HepG2 (cell line): Measurements from ENCODE around the gene STAT6. TPM values are rescaled to one million over a fixed set of nuclear protein-coding genes. Genes with fewer than 3 reads are reported as not detected.
A peak's percentile ranks its signal among the peaks of the same experiment; 100 is the strongest.

ENCODE experiments used
- ATAD3A ChIP-seq: sonication (generic); formaldehyde crosslinking; IDR thresholded peaks from 2 replicates; pipeline ENCODE4 v1.4.0; 2020; ENCODE audit warnings: missing genetic modification reagents
- ELF3 ChIP-seq: IDR thresholded peaks from 2 replicates; pipeline ENCODE4 v1.6.1; 2016; ENCODE audit warnings: missing genetic modification reagents, missing compliant biosample characterization
- FOXP1 ChIP-seq, 2 experiments: fragments of 450-650 bp in 1 of 2; IDR thresholded peaks; 2 replicates each; pipeline ENCODE4 v1.6.1; 2017 to 2018; ENCODE audit warnings: antibody characterized with exemption in 1 of 2
- GABPA ChIP-seq, 2 experiments: IDR thresholded peaks; 2 replicates each; pipeline ENCODE4 v1.6.1; 2011 to 2016; ENCODE audit warnings: low read depth in 2 of 2, low read length in 1 of 2, missing biosample characterization in 1 of 2, missing genetic modification characterization in 1 of 2
- GATAD2A ChIP-seq: IDR thresholded peaks from 2 replicates; pipeline ENCODE4 v1.6.1; 2016
- HDAC2 ChIP-seq: sonication (generic); formaldehyde crosslinking; IDR thresholded peaks from 2 replicates; pipeline ENCODE4 v1.4.0; 2020; ENCODE audit warnings: missing genetic modification reagents
- HMG20A ChIP-seq: IDR thresholded peaks from 2 replicates; pipeline ENCODE4 v1.6.1; 2016; ENCODE audit warnings: borderline replicate concordance
- KAT2B ChIP-seq: fragments of 150-350 bp; IDR thresholded peaks from 2 replicates; pipeline ENCODE4 v1.6.1; 2014; ENCODE audit warnings: low read depth, low read length, borderline replicate concordance
- NR2C2 ChIP-seq: sonication (generic); formaldehyde crosslinking; IDR thresholded peaks from 2 replicates; pipeline ENCODE4 v1.4.0; 2020; ENCODE audit warnings: missing genetic modification reagents, mild to moderate bottlenecking, moderate library complexity, borderline replicate concordance
- TAF1 ChIP-seq: sonication (generic); formaldehyde crosslinking; IDR thresholded peaks from 2 replicates; pipeline ENCODE4 v1.4.0; 2020; ENCODE audit warnings: missing genetic modification reagents
- TBX3 ChIP-seq: fragments of 450-650 bp; IDR thresholded peaks from 2 replicates; pipeline ENCODE4 v1.6.1; 2017; ENCODE audit warnings: antibody characterized with exemption, mild to moderate bottlenecking, inconsistent platforms, borderline replicate concordance
- TEAD2 ChIP-seq: sonication (generic); formaldehyde crosslinking; IDR thresholded peaks from 2 replicates; pipeline ENCODE4 v1.9.0; 2021; ENCODE audit warnings: missing genetic modification reagents
- ZNF501 ChIP-seq: sonication (generic); formaldehyde crosslinking; IDR thresholded peaks from 2 replicates; pipeline ENCODE4 v1.5.1; 2020; ENCODE audit warnings: mild to moderate bottlenecking, moderate library complexity, missing genetic modification reagents
- ZNF598 ChIP-seq: sonication (generic); formaldehyde crosslinking; IDR thresholded peaks from 2 replicates; pipeline ENCODE4 v1.5.1; 2020; ENCODE audit warnings: mild to moderate bottlenecking, missing genetic modification reagents, borderline replicate concordance
- ZSCAN22 ChIP-seq: sonication (generic); formaldehyde crosslinking; IDR thresholded peaks from 2 replicates; pipeline ENCODE4 v1.4.0; 2020; ENCODE audit warnings: mild to moderate bottlenecking, missing genetic modification reagents
- polyA plus RNA-seq, 8 experiments: library from polyadenylated mRNA; depleted of rRNA in 3 of 8; stranded (reverse) in 7 of 8; unstranded in 1 of 8; fragments of >200 nt; fragmentation: Illumina TruSeq in 4 of 8; extraction: Trizol in 4 of 8; gene quantifications; 2 replicates each; pipeline versions ENCODE4 v1.2.1 to v1.2.3, GENCODE V29; 2011 to 2016; ENCODE audit warnings: low read depth in 4 of 8, missing spikeins in 1 of 8, mixed read lengths in 1 of 8; ENCODE audit not compliant: insufficient read depth in 1 of 8
- total RNA-seq, 5 experiments: library from RNA; depleted of rRNA; stranded (reverse); fragments of >200 nt; fragmentation: Illumina TruSeq; extraction: Trizol; gene quantifications; 2 replicates each; pipeline ENCODE4 v1.2.3, GENCODE V29; 2016; ENCODE audit warnings: low read depth in 1 of 5
- TF ChIP-seq, protein P1 (sequence below): IDR thresholded peaks from 2 replicates; pipeline ENCODE4 v1.6.1; 2018; ENCODE audit warnings: missing genetic modification reagents, mild to moderate bottlenecking, missing compliant biosample characterization
- TF ChIP-seq, protein P2 (sequence below): sonication (generic); formaldehyde crosslinking; IDR thresholded peaks from 2 replicates; pipeline ENCODE4 v1.8.0; 2023; ENCODE audit warnings: mild to moderate bottlenecking, missing genetic modification reagents
- TF ChIP-seq, protein P3 (sequence below): sonication (generic); formaldehyde crosslinking; IDR thresholded peaks from 2 replicates; pipeline ENCODE4 v1.4.0; 2020; ENCODE audit warnings: mild to moderate bottlenecking, missing genetic modification reagents
- TF ChIP-seq, protein P4 (sequence below): sonication (generic); formaldehyde crosslinking; IDR thresholded peaks from 2 replicates; pipeline ENCODE4 v1.5.0; 2020; ENCODE audit warnings: mild to moderate bottlenecking, missing genetic modification reagents, borderline replicate concordance
- TF ChIP-seq, protein P5 (sequence below): IDR thresholded peaks from 2 replicates; pipeline ENCODE4 v1.6.1; 2016
- TF ChIP-seq, protein P6 (sequence below): sonication (generic); formaldehyde crosslinking; IDR thresholded peaks from 2 replicates; pipeline ENCODE4 v1.8.1; 2023; ENCODE audit warnings: mild to moderate bottlenecking, missing genetic modification reagents

STAT6 gene
- total and polyA plus RNA-seq, 2 of the 13 experiments (the other 11 are each of a cell fraction or from before 2014, with no cell fraction given), result 28.0 to 62.2 TPM

DNA sequence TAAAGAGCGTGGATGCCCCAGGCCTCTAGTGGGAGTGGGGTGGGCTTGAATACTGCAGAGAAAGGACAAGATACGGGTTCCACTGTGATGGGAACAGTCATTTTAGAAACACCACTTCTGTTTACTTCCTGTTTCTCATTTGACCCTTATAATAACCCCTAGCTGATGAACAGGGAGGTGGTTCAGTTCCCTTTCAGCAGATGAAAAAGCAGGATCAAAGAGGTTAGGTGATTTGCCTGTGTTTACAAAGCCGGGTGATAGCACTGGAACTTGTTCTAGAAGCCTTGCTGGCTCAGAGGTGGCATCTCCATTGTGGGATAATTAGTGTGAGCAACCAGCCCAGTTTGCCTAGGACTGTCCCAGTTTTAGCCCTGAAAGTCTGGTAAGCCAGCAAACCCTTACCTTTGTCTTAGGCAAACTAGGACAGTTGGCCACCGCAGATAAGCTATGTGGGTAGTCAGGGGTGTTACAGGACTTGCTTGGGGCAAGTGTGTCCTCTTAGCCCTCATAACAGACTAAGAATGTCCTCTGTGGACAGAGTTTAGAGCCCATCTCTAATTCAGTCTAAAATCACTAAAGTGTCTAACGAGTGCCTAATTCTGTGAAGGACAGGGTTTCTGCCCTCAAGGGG lies 43.8 kb upstream of the STAT6 start (continued):
- TF ChIP-seq, protein P1, sequence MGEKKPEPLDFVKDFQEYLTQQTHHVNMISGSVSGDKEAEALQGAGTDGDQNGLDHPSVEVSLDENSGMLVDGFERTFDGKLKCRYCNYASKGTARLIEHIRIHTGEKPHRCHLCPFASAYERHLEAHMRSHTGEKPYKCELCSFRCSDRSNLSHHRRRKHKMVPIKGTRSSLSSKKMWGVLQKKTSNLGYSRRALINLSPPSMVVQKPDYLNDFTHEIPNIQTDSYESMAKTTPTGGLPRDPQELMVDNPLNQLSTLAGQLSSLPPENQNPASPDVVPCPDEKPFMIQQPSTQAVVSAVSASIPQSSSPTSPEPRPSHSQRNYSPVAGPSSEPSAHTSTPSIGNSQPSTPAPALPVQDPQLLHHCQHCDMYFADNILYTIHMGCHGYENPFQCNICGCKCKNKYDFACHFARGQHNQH (CRISPR knock-in tag), result 0 out of 2 replicates have a peak, but pooled peaks have one; percentile 19
- TF ChIP-seq, protein P2, sequence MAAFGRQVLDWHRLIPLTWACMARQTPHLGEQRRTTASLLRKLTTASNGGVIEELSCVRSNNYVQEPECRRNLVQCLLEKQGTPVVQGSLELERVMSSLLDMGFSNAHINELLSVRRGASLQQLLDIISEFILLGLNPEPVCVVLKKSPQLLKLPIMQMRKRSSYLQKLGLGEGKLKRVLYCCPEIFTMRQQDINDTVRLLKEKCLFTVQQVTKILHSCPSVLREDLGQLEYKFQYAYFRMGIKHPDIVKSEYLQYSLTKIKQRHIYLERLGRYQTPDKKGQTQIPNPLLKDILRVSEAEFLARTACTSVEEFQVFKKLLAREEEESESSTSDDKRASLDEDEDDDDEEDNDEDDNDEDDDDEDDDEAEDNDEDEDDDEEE (CRISPR knock-in tag), result no peak
- TF ChIP-seq, protein P3, sequence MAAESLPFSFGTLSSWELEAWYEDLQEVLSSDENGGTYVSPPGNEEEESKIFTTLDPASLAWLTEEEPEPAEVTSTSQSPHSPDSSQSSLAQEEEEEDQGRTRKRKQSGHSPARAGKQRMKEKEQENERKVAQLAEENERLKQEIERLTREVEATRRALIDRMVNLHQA (CRISPR knock-in tag), result no peak
- TF ChIP-seq GABPA (IDR thresholded peaks at IDR 0.05; ENCODE audit: low read depth, low read length), result no peak
- TF ChIP-seq GABPA (CRISPR knock-in tag; IDR thresholded peaks at IDR 0.05; ENCODE audit: low read depth), result peak; percentile 58; the same call in 1 of the 2 replicates
- TF ChIP-seq KAT2B, result no peak
- peak; percentile 31; the same call in 1 of the 2 replicates for TF ChIP-seq HDAC2 (CRISPR knock-in tag)
- TF ChIP-seq TAF1 (CRISPR knock-in tag), result no peak
- TF ChIP-seq, protein P4, sequence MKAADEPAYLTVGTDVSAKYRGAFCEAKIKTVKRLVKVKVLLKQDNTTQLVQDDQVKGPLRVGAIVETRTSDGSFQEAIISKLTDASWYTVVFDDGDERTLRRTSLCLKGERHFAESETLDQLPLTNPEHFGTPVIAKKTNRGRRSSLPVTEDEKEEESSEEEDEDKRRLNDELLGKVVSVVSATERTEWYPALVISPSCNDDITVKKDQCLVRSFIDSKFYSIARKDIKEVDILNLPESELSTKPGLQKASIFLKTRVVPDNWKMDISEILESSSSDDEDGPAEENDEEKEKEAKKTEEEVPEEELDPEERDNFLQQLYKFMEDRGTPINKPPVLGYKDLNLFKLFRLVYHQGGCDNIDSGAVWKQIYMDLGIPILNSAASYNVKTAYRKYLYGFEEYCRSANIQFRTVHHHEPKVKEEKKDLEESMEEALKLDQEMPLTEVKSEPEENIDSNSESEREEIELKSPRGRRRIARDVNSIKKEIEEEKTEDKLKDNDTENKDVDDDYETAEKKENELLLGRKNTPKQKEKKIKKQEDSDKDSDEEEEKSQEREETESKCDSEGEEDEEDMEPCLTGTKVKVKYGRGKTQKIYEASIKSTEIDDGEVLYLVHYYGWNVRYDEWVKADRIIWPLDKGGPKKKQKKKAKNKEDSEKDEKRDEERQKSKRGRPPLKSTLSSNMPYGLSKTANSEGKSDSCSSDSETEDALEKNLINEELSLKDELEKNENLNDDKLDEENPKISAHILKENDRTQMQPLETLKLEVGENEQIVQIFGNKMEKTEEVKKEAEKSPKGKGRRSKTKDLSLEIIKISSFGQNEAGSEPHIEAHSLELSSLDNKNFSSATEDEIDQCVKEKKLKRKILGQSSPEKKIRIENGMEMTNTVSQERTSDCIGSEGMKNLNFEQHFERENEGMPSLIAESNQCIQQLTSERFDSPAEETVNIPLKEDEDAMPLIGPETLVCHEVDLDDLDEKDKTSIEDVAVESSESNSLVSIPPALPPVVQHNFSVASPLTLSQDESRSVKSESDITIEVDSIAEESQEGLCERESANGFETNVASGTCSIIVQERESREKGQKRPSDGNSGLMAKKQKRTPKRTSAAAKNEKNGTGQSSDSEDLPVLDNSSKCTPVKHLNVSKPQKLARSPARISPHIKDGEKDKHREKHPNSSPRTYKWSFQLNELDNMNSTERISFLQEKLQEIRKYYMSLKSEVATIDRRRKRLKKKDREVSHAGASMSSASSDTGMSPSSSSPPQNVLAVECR (CRISPR knock-in tag), result no peak; the same call in 1 of the 2 replicates
- no peak for TF ChIP-seq ZNF598
- TF ChIP-seq ATAD3A, result no peak
- TF ChIP-seq, protein P5, sequence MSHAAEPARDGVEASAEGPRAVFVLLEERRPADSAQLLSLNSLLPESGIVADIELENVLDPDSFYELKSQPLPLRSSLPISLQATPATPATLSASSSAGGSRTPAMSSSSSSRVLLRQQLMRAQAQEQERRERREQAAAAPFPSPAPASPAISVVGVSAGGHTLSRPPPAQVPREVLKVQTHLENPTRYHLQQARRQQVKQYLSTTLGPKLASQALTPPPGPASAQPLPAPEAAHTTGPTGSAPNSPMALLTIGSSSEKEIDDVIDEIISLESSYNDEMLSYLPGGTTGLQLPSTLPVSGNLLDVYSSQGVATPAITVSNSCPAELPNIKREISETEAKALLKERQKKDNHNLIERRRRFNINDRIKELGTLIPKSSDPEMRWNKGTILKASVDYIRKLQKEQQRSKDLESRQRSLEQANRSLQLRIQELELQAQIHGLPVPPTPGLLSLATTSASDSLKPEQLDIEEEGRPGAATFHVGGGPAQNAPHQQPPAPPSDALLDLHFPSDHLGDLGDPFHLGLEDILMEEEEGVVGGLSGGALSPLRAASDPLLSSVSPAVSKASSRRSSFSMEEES (CRISPR knock-in tag), result no peak
- no peak for TF ChIP-seq ZSCAN22
- peak; percentile 56; the same call in 1 of the 2 replicates for TF ChIP-seq TBX3
- TF ChIP-seq NR2C2 (CRISPR knock-in tag), result peak; percentile 12; the same call in 1 of the 2 replicates
- TF ChIP-seq ZNF501 (CRISPR knock-in tag), result no peak
- peak; percentile 71 for TF ChIP-seq ELF3
- TF ChIP-seq GATAD2A (CRISPR knock-in tag), result peak; percentile 46; the same call in 1 of the 2 replicates
- peak; percentile 50; the same call in 1 of the 2 replicates for TF ChIP-seq HMG20A (CRISPR knock-in tag)
- TF ChIP-seq FOXP1 (IDR thresholded peaks at IDR 0.05), result no peak
- peak; percentile 64; the same call in 1 of the 2 replicates for TF ChIP-seq FOXP1 (CRISPR knock-in tag; IDR thresholded peaks at IDR 0.05)
- TF ChIP-seq, protein P6, sequence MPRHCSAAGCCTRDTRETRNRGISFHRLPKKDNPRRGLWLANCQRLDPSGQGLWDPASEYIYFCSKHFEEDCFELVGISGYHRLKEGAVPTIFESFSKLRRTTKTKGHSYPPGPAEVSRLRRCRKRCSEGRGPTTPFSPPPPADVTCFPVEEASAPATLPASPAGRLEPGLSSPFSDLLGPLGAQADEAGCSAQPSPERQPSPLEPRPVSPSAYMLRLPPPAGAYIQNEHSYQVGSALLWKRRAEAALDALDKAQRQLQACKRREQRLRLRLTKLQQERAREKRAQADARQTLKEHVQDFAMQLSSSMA (CRISPR knock-in tag), result no peak
- TF ChIP-seq TEAD2 (CRISPR knock-in tag), result no peak
